Measurements from ENCODE around the gene HRH1. TPM values are rescaled to one million over a fixed set of nuclear protein-coding genes. Genes with fewer than 3 reads are reported as not detected.

HRH1 gene
- total RNA-seq, 1 experiment from 2014 or later, result 7.0 TPM

DNA sequence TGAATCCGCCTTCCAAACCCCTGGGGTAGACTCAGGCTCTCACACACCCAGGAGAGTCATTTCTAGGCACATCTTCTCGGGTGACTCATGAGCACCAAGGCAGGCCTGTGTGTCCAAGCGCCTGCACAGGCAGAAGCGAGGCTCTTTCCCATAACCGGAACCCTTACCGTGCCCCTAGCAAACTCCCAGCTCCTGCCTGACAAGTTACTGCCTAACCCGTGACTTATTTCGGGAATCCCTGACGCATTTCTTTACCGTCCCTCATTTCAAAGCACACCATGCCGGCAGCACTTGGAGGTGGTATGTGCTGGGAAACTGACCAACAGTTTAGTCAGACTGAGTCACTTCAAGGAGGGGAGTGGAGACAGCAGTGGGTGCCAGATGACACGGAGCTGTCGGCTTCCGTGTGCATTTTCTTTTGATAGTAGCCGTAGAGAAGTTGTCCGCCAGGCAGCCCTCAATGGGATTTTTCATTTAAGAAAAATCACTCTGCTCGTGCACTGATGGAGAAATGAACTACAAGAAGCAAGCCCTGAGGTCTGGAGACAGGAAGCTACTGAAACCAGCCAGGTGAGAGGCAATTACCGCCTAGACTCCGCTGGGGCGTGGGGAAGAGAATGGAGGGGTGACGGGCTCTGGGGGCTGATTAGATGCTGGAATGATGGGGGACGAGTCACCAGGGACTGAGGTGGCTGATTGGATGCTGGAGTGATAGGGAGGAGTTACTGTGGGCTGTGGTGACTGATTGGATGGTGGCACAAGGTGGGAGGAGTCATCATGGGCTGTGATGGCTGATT, 17.3 kb upstream of the HRH1 start (continued):
- TF ChIP-seq, protein P1, sequence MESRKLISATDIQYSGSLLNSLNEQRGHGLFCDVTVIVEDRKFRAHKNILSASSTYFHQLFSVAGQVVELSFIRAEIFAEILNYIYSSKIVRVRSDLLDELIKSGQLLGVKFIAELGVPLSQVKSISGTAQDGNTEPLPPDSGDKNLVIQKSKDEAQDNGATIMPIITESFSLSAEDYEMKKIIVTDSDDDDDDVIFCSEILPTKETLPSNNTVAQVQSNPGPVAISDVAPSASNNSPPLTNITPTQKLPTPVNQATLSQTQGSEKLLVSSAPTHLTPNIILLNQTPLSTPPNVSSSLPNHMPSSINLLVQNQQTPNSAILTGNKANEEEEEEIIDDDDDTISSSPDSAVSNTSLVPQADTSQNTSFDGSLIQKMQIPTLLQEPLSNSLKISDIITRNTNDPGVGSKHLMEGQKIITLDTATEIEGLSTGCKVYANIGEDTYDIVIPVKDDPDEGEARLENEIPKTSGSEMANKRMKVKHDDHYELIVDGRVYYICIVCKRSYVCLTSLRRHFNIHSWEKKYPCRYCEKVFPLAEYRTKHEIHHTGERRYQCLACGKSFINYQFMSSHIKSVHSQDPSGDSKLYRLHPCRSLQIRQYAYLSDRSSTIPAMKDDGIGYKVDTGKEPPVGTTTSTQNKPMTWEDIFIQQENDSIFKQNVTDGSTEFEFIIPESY (IDR thresholded peaks at IDR 0.05; ENCODE audit: extremely low read depth, insufficient replicate concordance, low read length), result peak; percentile 63
- TF ChIP-seq, protein P2, sequence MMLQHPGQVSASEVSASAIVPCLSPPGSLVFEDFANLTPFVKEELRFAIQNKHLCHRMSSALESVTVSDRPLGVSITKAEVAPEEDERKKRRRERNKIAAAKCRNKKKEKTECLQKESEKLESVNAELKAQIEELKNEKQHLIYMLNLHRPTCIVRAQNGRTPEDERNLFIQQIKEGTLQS (IDR thresholded peaks at IDR 0.05), result no peak
- TF ChIP-seq EGR1 (IDR thresholded peaks at IDR 0.05; ENCODE audit: low read depth) (no peak), RAD21 (IDR thresholded peaks at IDR 0.05; ENCODE audit: low read depth) (no peak), YY1 (IDR thresholded peaks at IDR 0.05; ENCODE audit: extremely low read depth, insufficient replicate concordance, low read depth, low read length) (peak; percentile 53), FOSL1 (IDR thresholded peaks at IDR 0.05; ENCODE audit: low read depth) (no peak), CBX3 (IDR thresholded peaks at IDR 0.05; ENCODE audit: low read depth) (no peak), EZH2phosphoT487 (IDR thresholded peaks at IDR 0.05; ENCODE audit: borderline replicate concordance) (no peak), SP1 (IDR thresholded peaks at IDR 0.05; ENCODE audit: low read depth) (no peak), ZNF274 (IDR thresholded peaks at IDR 0.05; ENCODE audit: low read depth, low read length) (no peak), EZH2 (IDR thresholded peaks at IDR 0.05) (no peak)
- TF ChIP-seq, protein P3, sequence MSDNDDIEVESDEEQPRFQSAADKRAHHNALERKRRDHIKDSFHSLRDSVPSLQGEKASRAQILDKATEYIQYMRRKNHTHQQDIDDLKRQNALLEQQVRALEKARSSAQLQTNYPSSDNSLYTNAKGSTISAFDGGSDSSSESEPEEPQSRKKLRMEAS (IDR thresholded peaks at IDR 0.05), result no peak

All from HCT116 (cell line).